Stomach smooth muscle (tissue), 2 donors: ENCODE data around the gene HAGH.

ENCODE experiments used
- H3K27ac ChIP-seq: one replicate; pipeline ENCODE4 v1.7.0; 2013; ENCODE audit warnings: mild to moderate bottlenecking, low read length, inconsistent platforms
- H3K27me3 ChIP-seq, 2 donors: one replicate each; pipeline ENCODE4 v1.7.0; 2013; ENCODE audit warnings: low read length in 2 of 2; ENCODE audit not compliant: insufficient read depth in 2 of 2, control insufficient read depth in 1 of 2
- H3K36me3 ChIP-seq, 2 donors: one replicate each; pipeline ENCODE4 v1.7.0; 2013; ENCODE audit warnings: low read length in 2 of 2; ENCODE audit not compliant: control insufficient read depth in 2 of 2, insufficient read depth in 2 of 2
- H3K4me1 ChIP-seq: one replicate; pipeline ENCODE4 v1.7.0; 2013; ENCODE audit warnings: low read length; ENCODE audit not compliant: control insufficient read depth, insufficient read depth
- H3K4me3 ChIP-seq, 2 donors: one replicate each; pipeline ENCODE4 v1.7.0; 2013; ENCODE audit warnings: low read length in 2 of 2
- H3K9ac ChIP-seq, 2 donors: one replicate each; pipeline ENCODE4 v1.7.0; 2013; ENCODE audit warnings: low read length in 2 of 2, mild to moderate bottlenecking in 1 of 2
- H3K9me3 ChIP-seq, 2 donors: one replicate each; pipeline ENCODE4 v1.7.0; 2013; ENCODE audit warnings: low read length in 2 of 2; ENCODE audit not compliant: control insufficient read depth in 2 of 2
- donor health status: healthy.
- donor health status: Pancreatic carcinoma.

HAGH gene

GRCh38 chr16:1758923-1759322 is 67.7 kb downstream of the HAGH start:
- Histone ChIP-seq H3K9ac (no peak overlapping the region), H3K27ac (no peak overlapping the region), H3K27me3 (no peaks in the 10 kb centered on the region), H3K9me3 (no peaks in the 10 kb centered on the region), H3K4me3 (no peak overlapping the region), H3K4me1 (no peaks in the 10 kb centered on the region), H3K36me3 (peaks cover 10 to 30% of the 10 kb centered on the region in 2 donors)

GRCh38 chr16:1757714-1758461 is 68.7 kb downstream of the HAGH start:
- peaks cover 12 to 31% of the 10 kb centered on the region in 2 donors for H3K36me3 ChIP-seq
- no peak overlapping the region for H3K9ac ChIP-seq

More at GRCh38 chr16:1757714-1758461, 68.7 kb downstream of the HAGH start:
- H3K27me3 ChIP-seq: no peaks in the 10 kb centered on the region
- no peak overlapping the region for H3K27ac ChIP-seq
- no peak overlapping the region for H3K4me3 ChIP-seq
- H3K4me1 ChIP-seq: no peaks in the 10 kb centered on the region
- H3K9me3 ChIP-seq: no peaks in the 10 kb centered on the region
